NB4 (cell line): ENCODE measurements around the gene TOGARAM2.

Source experiments
- CTCF ChIP-seq: IDR thresholded peaks from one replicate; pipeline ENCODE4 v1.5.1; 2012; ENCODE audit warnings: low read depth, low read length
- MYC ChIP-seq: IDR thresholded peaks from 2 replicates; pipeline ENCODE4 v1.6.1; 2011; ENCODE audit warnings: low read depth, low read length
- POLR2A ChIP-seq: IDR thresholded peaks from 2 replicates; pipeline ENCODE4 v1.6.1; 2011; ENCODE audit warnings: mild to moderate bottlenecking; ENCODE audit not compliant: insufficient read length; ENCODE audit errors: extremely low read depth
- TF ChIP-seq, protein P1 (sequence below): IDR thresholded peaks from 2 replicates; pipeline ENCODE4 v1.6.1; 2011; ENCODE audit warnings: low read depth, low read length

GRCh38 chr2:29031046-29031445, 49.9 kb downstream of the TOGARAM2 start:
- no peak for TF ChIP-seq CTCF
- TF ChIP-seq POLR2A = no peak
- TF ChIP-seq, protein P1, sequence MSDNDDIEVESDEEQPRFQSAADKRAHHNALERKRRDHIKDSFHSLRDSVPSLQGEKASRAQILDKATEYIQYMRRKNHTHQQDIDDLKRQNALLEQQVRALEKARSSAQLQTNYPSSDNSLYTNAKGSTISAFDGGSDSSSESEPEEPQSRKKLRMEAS = no peak
- TF ChIP-seq MYC = no peak
